HepG2 (cell line): Measurements from ENCODE around the gene BCCIP. TPM values are rescaled to one million over a fixed set of nuclear protein-coding genes. Genes with fewer than 3 reads are reported as not detected.

Source experiments
- AGO1 ChIP-seq: fragments of 200-400 bp; formaldehyde crosslinking; IDR thresholded peaks from 2 replicates; pipeline ENCODE4 v1.6.1; 2017; ENCODE audit warnings: mild to moderate bottlenecking, low read depth, low read length, moderate library complexity; ENCODE audit not compliant: poor library complexity, severe bottlenecking
- FOXJ3 ChIP-seq: sonication (generic); formaldehyde crosslinking; IDR thresholded peaks from 2 replicates; pipeline ENCODE4 v1.4.0; 2020; ENCODE audit warnings: missing genetic modification reagents, mild to moderate bottlenecking, borderline replicate concordance
- FOXO1 ChIP-seq: sonication (generic); formaldehyde crosslinking; IDR thresholded peaks from 2 replicates; pipeline ENCODE4 v1.4.0; 2020; ENCODE audit warnings: missing genetic modification reagents
- RBM39 ChIP-seq: fragments of 200-400 bp; formaldehyde crosslinking; IDR thresholded peaks from one replicate; pipeline ENCODE4 v1.6.1; 2018; ENCODE audit warnings: antibody characterized with exemption, mild to moderate bottlenecking, low read depth, low read length; ENCODE audit not compliant: poor library complexity, severe bottlenecking
- polyA plus RNA-seq, 8 experiments: library from polyadenylated mRNA; depleted of rRNA in 3 of 8; stranded (reverse) in 7 of 8; unstranded in 1 of 8; fragments of >200 nt; fragmentation: Illumina TruSeq in 4 of 8; extraction: Trizol in 4 of 8; gene quantifications; 2 replicates each; pipeline versions ENCODE4 v1.2.1 to v1.2.3, GENCODE V29; 2011 to 2016; ENCODE audit warnings: low read depth in 4 of 8, missing spikeins in 1 of 8, mixed read lengths in 1 of 8; ENCODE audit not compliant: insufficient read depth in 1 of 8
- total RNA-seq, 5 experiments: library from RNA; depleted of rRNA; stranded (reverse); fragments of >200 nt; fragmentation: Illumina TruSeq; extraction: Trizol; gene quantifications; 2 replicates each; pipeline ENCODE4 v1.2.3, GENCODE V29; 2016; ENCODE audit warnings: low read depth in 1 of 5
- TF ChIP-seq, protein P1 (sequence below), 2 experiments: sonication (generic) in 1 of 2; formaldehyde crosslinking in 1 of 2; IDR thresholded peaks; 2 replicates each; pipeline versions ENCODE4 v1.6.1 to v1.9.0; 2014 to 2022; ENCODE audit warnings: antibody characterized with exemption in 1 of 2, borderline replicate concordance in 1 of 2, inconsistent platforms in 1 of 2, low read depth in 1 of 2, missing genetic modification reagents in 1 of 2
- TF ChIP-seq, protein P2 (sequence below), 2 experiments: sonication (generic) in 1 of 2; formaldehyde crosslinking in 1 of 2; IDR thresholded peaks; 2 replicates each; pipeline versions ENCODE4 v1.5.1 to v1.6.1; 2011 to 2020; ENCODE audit warnings: borderline replicate concordance in 1 of 2, low read depth in 1 of 2, low read length in 1 of 2, mild to moderate bottlenecking in 1 of 2, missing genetic modification reagents in 1 of 2, moderate library complexity in 1 of 2

Gene BCCIP
- total and polyA plus RNA-seq, 2 of the 13 experiments (the other 11 are each of a cell fraction or from before 2014, with no cell fraction given) = 37.0 to 132 TPM

DNA sequence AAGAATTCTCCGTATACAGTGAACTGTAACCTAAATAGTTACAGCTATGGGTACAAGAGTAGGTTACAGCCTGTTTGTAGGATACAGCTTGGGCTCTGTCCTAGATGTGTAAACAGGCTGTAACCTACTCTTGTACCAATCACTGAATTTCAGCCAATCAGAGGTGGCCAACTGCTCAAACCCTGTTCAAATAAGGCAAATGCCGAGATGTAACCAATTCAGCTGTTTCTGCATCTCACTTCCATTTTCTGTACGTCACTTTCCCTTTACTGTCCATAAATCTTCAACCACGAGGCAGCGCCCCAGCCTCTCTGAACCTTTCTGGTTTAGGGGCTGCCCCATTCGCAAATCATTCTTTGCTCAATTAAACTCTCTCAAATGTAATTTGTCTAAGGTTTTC lies 39.4 kb upstream of the BCCIP start (continued):
- TF ChIP-seq, protein P1, sequence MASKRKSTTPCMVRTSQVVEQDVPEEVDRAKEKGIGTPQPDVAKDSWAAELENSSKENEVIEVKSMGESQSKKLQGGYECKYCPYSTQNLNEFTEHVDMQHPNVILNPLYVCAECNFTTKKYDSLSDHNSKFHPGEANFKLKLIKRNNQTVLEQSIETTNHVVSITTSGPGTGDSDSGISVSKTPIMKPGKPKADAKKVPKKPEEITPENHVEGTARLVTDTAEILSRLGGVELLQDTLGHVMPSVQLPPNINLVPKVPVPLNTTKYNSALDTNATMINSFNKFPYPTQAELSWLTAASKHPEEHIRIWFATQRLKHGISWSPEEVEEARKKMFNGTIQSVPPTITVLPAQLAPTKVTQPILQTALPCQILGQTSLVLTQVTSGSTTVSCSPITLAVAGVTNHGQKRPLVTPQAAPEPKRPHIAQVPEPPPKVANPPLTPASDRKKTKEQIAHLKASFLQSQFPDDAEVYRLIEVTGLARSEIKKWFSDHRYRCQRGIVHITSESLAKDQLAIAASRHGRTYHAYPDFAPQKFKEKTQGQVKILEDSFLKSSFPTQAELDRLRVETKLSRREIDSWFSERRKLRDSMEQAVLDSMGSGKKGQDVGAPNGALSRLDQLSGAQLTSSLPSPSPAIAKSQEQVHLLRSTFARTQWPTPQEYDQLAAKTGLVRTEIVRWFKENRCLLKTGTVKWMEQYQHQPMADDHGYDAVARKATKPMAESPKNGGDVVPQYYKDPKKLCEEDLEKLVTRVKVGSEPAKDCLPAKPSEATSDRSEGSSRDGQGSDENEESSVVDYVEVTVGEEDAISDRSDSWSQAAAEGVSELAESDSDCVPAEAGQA (IDR thresholded peaks at IDR 0.05; ENCODE audit: low read depth) = no peak
- TF ChIP-seq, protein P1 (CRISPR knock-in tag; IDR thresholded peaks at IDR 0.05; ENCODE audit: borderline replicate concordance) = no peak
- TF ChIP-seq AGO1 (no peak), FOXJ3 (CRISPR knock-in tag) (no peak), FOXO1 (no peak), RBM39 (no peak)
- TF ChIP-seq, protein P2, sequence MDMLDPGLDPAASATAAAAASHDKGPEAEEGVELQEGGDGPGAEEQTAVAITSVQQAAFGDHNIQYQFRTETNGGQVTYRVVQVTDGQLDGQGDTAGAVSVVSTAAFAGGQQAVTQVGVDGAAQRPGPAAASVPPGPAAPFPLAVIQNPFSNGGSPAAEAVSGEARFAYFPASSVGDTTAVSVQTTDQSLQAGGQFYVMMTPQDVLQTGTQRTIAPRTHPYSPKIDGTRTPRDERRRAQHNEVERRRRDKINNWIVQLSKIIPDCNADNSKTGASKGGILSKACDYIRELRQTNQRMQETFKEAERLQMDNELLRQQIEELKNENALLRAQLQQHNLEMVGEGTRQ (IDR thresholded peaks at IDR 0.05; ENCODE audit: low read depth, low read length) = no peak
- TF ChIP-seq, protein P2 (CRISPR knock-in tag; IDR thresholded peaks at IDR 0.05; ENCODE audit: borderline replicate concordance) = no peak
